GM12872 (cell line): ENCODE data around the gene MYBPH.
A peak's percentile ranks its signal among the peaks of the same experiment; 100 is the strongest.

Experiments used
- TF ChIP-seq, protein P1 (sequence below): IDR thresholded peaks from 3 replicates; pipeline ENCODE4 v1.5.1; 2011; ENCODE audit warnings: low read depth, mild to moderate bottlenecking, low read length, moderate library complexity; ENCODE audit not compliant: insufficient read depth

The MYBPH gene

DNA sequence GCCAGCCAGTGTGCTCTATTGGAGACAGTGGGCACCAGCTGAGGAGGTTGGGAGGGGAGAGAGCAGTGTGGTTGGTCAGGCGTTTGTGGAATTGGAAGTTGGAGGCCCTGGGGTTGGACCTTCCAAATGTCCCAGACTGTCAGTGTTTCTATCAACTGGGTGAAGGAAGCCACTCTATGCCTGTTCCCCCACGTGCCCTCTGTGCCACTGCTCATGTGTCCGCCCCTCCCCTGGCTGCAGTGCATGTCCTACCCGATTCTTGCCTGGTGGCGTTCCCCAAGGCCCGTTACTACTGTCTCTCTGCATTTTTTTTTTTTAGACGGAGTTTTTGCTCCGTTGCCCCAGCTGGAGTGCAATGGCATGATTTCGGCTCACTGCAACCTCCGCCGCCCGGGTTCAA is 27.0 kb downstream of the MYBPH start:
- TF ChIP-seq, protein P1, sequence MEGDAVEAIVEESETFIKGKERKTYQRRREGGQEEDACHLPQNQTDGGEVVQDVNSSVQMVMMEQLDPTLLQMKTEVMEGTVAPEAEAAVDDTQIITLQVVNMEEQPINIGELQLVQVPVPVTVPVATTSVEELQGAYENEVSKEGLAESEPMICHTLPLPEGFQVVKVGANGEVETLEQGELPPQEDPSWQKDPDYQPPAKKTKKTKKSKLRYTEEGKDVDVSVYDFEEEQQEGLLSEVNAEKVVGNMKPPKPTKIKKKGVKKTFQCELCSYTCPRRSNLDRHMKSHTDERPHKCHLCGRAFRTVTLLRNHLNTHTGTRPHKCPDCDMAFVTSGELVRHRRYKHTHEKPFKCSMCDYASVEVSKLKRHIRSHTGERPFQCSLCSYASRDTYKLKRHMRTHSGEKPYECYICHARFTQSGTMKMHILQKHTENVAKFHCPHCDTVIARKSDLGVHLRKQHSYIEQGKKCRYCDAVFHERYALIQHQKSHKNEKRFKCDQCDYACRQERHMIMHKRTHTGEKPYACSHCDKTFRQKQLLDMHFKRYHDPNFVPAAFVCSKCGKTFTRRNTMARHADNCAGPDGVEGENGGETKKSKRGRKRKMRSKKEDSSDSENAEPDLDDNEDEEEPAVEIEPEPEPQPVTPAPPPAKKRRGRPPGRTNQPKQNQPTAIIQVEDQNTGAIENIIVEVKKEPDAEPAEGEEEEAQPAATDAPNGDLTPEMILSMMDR, result no peak

DNA sequence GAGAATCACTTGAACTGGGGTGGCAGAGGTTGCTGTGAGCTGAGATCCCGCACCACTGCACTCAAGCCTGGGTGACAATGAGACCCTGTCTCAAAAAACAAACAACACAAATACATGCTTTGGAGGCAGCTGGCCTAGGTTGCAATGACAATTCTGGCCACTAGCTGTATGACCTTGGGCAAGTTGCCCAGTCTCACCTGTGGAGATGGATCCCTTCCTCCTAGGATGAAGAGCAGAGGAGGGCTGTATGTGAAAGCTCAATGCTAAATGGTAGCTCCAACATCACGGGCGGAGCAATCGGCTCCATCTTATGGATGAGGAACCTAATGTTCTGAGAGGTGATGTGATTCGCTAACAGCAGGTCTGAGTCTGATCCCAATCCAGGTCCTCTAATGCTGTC is 27.5 kb downstream of the MYBPH start:
- TF ChIP-seq, protein P1, result peak; percentile 75

DNA sequence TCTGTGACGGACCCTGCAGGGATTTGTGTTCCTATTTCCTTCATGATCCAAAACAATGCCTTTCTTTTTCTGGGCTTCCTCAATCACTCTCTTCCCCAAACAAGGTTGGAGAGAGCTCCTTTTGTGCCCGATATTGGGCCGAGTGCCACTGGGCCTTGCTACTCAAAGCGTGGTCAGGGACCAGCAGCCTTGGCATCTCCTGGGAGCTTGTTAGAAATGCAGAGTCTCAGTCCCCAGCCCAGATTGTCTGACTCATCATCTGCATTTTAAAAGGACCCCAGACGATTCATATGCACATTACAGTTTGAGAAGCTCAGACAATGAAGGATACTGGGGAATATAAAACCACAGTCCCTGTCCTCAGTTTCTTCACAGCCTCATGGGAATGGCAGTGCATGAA is 28.2 kb downstream of the MYBPH start:
- TF ChIP-seq, protein P1, result no peak

DNA sequence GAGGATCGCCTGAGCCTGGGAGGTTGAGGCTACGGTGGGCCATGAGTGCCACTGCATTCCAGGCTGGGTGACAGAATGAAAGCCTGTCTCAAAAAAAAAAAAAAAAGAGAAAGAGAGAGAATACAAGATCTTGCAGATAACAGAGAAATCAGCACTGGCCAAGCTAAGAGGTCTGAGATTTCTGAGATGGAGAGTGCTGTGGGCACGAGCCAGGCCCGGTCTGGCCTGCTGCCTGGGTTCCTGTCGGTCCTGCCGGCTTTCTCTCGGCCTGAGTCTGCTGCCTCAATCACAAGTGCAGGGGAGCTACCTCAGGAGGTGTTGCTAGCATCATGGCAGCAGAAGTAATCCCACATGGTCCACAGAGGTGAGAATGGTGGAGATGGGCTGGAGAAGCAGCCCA is 29.1 kb downstream of the MYBPH start:
- TF ChIP-seq, protein P1, result no peak

DNA sequence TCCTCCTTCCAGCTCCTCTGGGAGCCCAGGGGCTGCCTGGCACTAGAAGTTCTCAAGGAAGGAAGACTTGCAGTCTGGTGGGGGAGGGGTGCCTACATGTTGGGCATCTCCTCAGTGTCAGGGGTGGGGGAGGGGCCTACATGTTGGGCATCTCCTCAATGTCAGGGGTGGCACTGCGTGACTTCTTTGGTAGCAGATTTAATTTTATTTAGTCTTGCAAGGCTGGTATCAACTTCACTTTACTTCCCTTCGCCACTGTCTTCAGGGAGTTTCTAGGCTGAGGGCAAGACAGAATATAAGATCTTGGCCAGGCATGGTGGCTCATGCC is 29.6 kb downstream of the MYBPH start:
- TF ChIP-seq, protein P1, result no peak

DNA sequence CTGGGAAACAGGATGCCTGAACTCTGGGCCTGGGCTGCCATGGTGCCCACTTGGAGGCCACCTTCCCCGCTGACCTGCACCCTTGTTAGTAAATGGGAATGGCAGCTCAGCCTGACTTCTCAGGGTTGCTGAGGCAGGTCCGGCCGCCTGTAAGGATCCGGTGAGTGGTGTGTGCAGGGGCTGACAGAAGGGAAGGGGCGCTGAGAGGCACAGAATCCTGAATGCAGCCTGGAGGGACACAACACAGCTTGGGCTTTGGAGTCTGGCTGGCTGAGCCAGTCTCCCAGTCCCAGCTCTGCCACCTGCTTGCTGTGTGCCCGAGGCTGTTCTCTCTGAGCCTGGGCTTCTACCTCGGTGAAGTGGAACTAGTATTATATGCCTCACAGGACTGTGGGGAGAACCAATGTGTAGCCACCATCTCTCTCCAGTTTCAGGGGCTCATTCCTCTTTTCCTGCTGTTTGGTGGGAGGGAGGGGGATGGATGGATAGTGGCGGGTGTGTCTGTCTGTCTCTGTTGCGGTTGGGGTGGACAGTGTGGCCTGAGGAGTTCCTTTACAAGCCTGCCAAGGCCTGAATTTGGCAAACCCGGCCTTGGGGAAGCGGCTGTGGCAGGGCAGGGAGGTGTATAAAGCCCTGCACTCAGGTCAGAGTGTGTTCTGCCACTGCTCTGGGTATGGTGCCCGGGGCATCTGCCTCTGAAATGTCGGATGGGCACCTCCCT is 30.1 kb downstream of the MYBPH start:
- TF ChIP-seq, protein P1, result no peak

DNA sequence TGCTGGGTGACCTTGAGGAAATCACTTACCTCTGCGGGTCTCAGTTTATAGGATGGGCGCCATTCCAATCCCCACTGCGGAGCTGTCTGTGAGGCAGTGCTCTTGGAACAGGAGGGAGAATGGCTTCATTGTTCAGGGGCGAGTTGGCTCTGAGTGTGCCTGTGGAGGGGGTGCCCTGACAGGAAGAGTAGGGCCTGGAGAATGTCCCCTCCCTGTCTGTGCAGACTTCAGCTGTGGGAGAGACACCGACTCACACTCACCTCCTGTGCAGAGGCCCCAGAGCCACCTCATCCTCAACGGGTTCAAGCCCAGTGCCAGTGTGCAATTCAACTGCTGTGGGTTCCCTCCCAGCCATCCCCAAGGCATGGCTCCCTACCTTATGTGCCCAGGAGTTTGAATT is 31.0 kb downstream of the MYBPH start:
- TF ChIP-seq, protein P1, result no peak

DNA sequence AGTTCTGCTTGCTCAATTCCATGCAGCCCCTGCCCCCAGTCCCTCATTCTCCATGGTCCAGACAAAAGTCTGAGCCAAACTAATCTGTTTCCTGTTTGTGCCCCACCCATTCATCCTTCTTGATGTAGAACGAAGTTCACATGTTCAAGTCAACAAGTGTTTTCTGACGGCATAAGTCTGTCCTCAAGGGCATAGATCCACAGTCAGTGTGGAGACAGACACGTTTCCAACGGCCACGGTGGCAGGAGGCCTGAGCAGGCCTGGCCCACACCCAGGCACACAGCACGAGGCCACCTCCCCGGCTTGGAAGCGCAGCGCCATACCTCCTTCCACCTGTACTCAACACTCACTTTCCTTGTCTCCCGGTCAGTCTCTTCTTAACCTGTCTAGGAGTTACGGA is 32.0 kb downstream of the MYBPH start:
- TF ChIP-seq, protein P1, result no peak
